RWPE1 (cell line): ENCODE results near the gene FADS3.

Source experiments
- CTCF ChIA-PET: fragments of 350-600 bp; sonication (Branson Sonifier 250); formaldehyde crosslinking; extraction: SDS; loops from one replicate; lab custom pipeline; 2021; lab: Yijun Ruan, JAX
- POLR2A ChIA-PET: fragments of 400-600 bp; formaldehyde crosslinking; extraction: SDS; loops from one replicate; lab custom pipeline; 2020; ENCODE audit warnings: antibody characterized with exemption; ENCODE audit not compliant: low non-redundant PET; lab: Yijun Ruan, JAX
- DNase-seq: peaks from one replicate; pipeline ENCODE4 v3.0.0; 2012; ENCODE audit warnings: low spot score
- H3K27ac ChIP-seq: fragments of 450-650 bp; 2 replicates; pipeline ENCODE4 v1.5.1; 2017
- CTCF ChIP-seq: fragments of 450-650 bp; conservative IDR thresholded peaks from 2 replicates; pipeline ENCODE4 v1.5.1; 2017; ENCODE audit warnings: low read depth, mild to moderate bottlenecking

FADS3 gene

GRCh38 chr11:61896665-61897386 lies 5.5 kb upstream of the FADS3 start:
- H3K27ac ChIP-seq = peak overlapping the region; percentile 90
- TF ChIP-seq CTCF = no peak
- ChIA-PET CTCF (interaction anchor here (0.6 to 5.3 kb wide), 13 partner anchors 20 to 258 kb away, joined by 4 to 62 read pairs (median 7); partner anchors contain the start of gene RAB3IL1), POLR2A (no interaction called here)
- no peak for DNase-seq

- CTCF ChIA-PET = interaction anchor here (1.2 to 5.3 kb wide), 3 partner anchors 23 to 212 kb away, joined by 5 to 62 read pairs (median 14); no protein-coding TSS in a partner anchor
- POLR2A ChIA-PET = interaction anchor here (0.5 kb wide), 1 partner anchor 125 kb away, joined by 5 read pairs; no protein-coding TSS in a partner anchor
- DNase-seq = no peak
- peak overlapping the region; percentile 90 for H3K27ac ChIP-seq
- no peak for TF ChIP-seq CTCF
Observed at GRCh38 chr11:61895718-61896059, 4.3 kb upstream of the FADS3 start.

- H3K27ac ChIP-seq = peak overlapping the region; percentile 90
- no peak for TF ChIP-seq CTCF
- POLR2A ChIA-PET = interaction anchor here (0.5 kb wide), 1 partner anchor 125 kb away, joined by 5 read pairs; no protein-coding TSS in a partner anchor
- CTCF ChIA-PET = interaction anchor here (0.9 to 2.9 kb wide), 2 partner anchors 187 to 212 kb away, joined by 3 to 14 read pairs; no protein-coding TSS in a partner anchor
- no peak for DNase-seq
Observed at GRCh38 chr11:61895046-61895717, 3.8 kb upstream of the FADS3 start.

- no peak for TF ChIP-seq CTCF
- peak overlapping the region; percentile 90 for H3K27ac ChIP-seq
- DNase-seq = no peak
- ChIA-PET POLR2A (no interaction called here), CTCF (no interaction called here)
Observed at GRCh38 chr11:61893981-61894380, 2.6 kb upstream of the FADS3 start.

- ChIA-PET POLR2A (no interaction called here), CTCF (interaction anchor here (0.6 kb wide), 1 partner anchor 262 kb away, joined by 3 read pairs; no protein-coding TSS in a partner anchor)
- H3K27ac ChIP-seq = peak overlapping the region; percentile 90
- no peak for DNase-seq
- no peak for TF ChIP-seq CTCF
Observed at GRCh38 chr11:61892085-61892370, 683 bp upstream of the FADS3 start.

- DNase-seq = peak; percentile 49
- H3K27ac ChIP-seq = peak overlapping the region; percentile 90
- POLR2A ChIA-PET = interaction anchor here (0.5 to 0.6 kb wide), 2 partner anchors 72 to 123 kb away, joined by 3 read pairs; no protein-coding TSS in a partner anchor
- CTCF ChIA-PET = interaction anchor here (0.8 to 1.4 kb wide), 4 partner anchors 8 to 217 kb away, joined by 3 to 4 read pairs (median 4); no protein-coding TSS in a partner anchor
- no peak for TF ChIP-seq CTCF
Observed at GRCh38 chr11:61890529-61891330, 615 bp downstream of the FADS3 start.
